Endometrial microvascular endothelial cells (primary cell): ENCODE measurements around the gene SCUBE3. TPM values are rescaled to one million over a fixed set of nuclear protein-coding genes. Genes with fewer than 3 reads are reported as not detected.

ENCODE experiments used
- in situ Hi-C: cut with HindIII; loops from 2 replicates; pipeline ENCODE4 v1.10.0; 2017; ENCODE audit warnings: low sequenced_read_pairs, low pct_unique_long_range_greater_than_20kb; ENCODE audit errors: inconsistent ontology term
- total RNA-seq: library from RNA; depleted of rRNA; stranded (reverse); fragments of >200 nt; gene quantifications from one replicate; pipeline ENCODE4 v1.2.3, GENCODE V29; 2015; ENCODE audit errors: inconsistent ontology term

Gene SCUBE3
- total RNA-seq, 1 donor from 2014 or later, result 0.46 TPM

DNA sequence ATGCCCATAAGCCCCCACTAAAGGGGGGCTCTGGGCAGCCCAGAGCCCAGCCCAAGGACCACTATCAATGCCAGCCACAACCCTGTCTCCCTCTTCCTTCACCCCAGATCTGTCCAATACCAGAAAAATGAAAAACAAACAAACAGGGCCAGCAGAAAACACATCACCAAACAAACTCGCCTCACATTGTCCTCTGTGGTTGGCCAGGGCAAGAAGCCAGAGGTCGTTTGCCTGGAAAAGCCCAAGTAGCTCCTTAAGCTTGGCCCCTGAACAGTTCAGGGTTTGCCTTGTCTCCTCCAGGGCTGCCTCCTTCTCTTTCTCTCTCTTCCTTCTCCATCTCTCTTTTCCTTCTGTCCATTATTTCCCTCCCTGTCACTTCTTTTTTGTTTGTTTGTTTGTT is 10.1 kb upstream of the SCUBE3 start:
- in situ Hi-C loops, result loop anchor here (10.0 kb wide), 1 partner anchor 59 kb away; the partner anchor contains the start of gene TCP11

DNA sequence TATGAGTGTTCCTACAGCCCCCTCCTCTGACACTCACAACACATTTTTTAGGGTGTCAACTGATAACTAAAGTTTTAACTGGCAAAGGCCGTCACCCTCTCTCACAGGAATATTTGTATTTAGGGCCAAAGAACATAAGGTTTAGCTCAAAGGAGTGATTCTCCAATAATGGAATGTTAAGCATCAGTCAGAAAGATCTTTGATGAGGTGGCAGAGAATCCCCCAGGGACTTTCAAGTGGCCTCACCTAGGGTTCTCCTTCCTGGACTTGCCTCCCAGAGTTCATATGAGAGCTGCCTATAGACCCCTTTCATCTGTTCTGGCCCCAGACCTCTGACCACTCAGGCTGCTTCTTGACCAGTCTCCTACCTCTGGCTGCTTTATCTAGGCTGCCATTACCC is 7.4 kb upstream of the SCUBE3 start:
- in situ Hi-C loops, result loop anchor here (10.0 kb wide), 1 partner anchor 62 kb away; the partner anchor contains the start of gene TCP11

DNA sequence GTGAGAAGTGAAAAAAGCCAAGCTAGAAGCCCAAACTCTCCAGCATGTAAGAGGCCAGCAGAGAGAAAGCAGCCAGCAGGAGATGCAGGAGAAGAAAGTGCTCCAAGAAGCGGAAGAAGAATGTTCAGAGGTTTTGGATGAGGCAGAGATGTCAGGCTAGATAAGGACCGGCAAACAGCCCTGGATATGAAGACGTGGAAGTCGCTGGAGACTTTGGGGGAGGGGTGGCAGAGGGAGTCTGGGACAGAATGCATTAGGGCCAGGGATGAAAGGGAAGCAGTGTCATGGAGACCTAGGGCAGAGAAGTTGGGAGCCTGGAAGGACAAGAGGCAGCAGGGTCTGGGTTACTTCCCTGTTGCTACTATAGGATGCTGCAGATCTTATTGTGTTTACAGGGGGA is 5.3 kb upstream of the SCUBE3 start:
- in situ Hi-C loops, result loop anchor here (10.0 kb wide), 1 partner anchor 64 kb away; the partner anchor contains the start of gene TCP11

DNA sequence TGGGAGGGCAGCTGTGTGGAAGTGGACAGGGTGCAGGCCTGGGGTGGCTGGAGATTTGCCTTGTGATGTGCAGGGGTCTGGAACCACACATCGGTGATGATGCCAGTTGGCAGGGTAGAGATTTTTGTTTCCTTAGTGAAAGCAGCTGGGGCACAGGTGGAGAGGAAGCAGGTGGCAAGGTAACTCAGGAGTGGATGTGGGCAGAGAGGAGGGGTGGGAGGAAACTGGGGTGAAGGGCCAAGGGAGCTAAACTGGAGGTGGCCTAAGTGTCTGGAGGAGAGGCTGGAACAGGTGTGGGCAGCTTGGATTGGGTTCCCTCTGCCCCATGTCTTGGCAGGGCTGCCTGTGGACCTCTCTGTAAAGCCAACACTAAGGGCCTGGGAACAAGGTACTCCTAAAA is 4.7 kb upstream of the SCUBE3 start:
- in situ Hi-C loops, result loop anchor here (10.0 kb wide), 1 partner anchor 64 kb away; the partner anchor contains the start of gene TCP11

DNA sequence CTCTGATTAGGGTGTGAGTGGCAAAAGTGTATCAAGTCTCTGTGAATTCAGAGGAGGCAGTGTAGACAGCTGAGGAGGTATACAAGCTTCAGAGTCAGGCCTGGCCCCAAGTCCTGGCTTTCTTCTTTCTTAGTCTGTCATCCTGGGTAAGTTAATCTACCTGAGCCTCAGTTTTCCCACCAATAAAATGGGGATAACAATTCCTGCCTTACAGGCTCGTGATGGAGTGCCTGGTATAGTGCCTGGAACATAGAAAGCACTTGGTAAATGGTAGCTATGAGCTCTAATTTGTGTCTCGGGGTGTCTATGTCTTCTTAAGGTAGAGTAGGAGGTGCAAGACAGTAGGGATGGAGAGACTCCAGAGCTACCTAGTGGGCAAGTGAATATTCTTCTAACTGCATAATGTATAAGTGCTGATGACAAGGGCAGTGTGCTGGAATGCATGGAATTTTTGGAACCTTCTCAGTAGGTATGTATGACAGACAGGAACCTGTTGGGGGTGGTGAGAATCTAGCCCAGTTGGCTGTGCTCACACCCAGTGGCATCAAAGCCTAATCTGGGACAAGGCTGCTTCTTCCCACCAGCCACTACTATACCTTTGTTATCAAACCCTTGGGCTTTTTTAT is 4.0 kb upstream of the SCUBE3 start:
- in situ Hi-C loops, result loop anchor here (10.0 kb wide), 1 partner anchor 65 kb away; the partner anchor contains the start of gene TCP11

DNA sequence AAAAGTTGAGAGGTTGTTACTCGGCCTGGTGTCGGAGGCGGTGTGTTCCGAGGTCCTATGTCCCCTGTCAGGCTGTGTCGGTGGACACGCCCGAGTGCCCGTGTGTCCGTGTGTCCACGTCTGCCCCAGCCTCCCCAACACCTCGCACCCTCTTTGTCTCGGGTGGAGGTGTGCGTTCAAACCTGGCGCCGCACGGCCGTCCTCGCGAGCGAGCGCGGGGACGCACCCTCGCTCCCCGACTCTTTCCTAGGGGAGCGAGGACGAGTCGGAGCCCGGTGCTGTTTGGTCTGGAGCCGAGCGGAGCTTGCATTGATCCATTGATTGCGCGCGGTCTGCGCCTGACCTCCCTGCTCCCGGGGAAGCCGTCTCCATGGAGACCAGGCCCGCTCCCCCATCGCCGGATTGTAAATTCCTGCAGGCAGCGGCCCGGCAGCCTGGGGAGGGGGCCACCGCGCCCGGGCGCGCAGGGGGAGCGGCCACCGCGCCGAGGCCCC is 411 bp upstream of the SCUBE3 start:
- in situ Hi-C loops, result no loop called here

DNA sequence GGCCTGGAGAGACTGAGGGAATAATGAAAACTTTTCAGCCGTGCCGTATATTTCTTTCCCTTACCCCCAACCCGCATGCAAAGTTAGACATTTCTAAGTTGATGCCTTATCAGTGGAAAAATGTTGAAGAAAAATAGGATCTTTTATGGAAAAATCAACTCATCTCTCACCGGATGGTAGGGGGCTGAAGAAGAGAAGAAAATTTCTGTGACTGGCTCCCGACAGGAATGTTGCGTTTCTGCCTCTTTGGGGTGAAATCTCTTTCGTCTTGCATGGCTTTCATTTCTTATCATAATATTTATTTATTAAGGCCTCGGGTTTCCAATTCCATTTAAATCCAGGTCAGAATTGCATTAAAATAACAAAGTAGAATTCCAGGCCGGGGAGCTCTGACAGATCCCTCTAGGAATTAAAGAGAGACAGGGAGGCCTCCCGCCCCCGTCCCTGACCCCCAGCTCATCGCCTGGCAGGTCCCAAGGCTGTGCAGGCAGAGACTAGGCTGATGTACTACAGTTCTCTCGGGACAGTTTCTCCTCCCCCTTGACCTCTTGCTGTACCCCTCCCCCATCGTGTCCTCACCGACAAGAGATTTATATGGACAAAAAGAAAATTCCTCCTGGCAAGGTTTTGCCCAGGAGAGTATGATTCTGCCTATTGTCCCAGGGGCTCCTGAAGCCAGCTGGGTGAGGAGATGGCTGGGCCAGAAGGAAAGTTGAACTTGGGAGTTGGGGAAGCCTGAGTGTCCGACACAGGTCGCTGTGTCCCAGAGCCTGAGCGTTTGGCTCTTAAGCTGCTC is 1.3 kb downstream of the SCUBE3 start:
- in situ Hi-C loops, result no loop called here

DNA sequence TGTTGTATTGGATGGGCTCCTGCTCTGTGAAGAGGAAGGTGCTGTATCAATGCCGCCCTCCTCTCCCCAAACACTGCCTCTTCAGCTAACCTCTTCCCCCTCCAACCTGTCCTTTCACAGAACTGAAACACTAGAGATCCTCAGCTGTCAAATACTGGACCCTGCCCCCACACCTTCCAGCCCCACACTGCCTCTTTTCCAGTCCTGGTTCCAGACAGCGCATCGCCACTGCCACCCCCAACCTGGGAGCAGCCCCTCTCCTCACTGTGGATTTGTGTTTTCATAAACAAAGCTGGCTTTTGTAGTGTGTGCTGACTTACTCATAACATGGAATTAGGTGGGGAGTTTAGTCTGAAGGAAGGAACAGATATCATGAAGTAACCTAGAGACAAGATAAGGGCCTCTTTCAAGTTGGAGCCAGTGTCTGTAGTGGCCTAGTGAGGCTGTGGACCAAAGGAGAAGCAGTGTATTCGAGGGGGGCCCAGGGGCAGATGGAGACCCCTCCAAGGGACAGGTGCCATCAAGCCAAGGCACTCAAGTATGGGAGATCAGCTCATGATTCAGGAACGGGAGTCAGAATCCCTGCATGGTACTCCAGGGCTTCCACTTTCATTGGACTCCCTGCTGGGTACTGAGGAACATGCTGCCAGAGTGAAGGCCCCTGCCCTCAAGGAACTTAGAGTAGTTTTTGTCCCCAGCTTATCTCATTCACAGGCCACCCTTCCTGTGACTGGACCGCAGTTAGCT is 2.1 kb downstream of the SCUBE3 start:
- in situ Hi-C loops, result no loop called here

DNA sequence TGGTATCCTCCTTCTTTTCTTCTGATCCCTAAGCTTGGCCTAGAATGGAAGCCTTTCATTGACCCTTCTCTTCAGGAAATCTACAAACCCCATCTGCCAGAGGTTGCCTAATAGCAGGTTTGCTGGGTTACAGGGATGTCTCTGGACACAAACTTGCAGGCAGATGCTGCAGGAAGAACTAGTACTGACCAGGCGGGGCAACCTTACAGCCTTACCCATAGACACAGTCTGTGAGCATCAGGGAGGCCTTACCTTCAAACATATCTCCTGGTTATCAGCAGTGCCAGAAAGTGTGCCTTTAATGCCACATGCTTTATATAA is 2.6 kb downstream of the SCUBE3 start:
- in situ Hi-C loops, result no loop called here

DNA sequence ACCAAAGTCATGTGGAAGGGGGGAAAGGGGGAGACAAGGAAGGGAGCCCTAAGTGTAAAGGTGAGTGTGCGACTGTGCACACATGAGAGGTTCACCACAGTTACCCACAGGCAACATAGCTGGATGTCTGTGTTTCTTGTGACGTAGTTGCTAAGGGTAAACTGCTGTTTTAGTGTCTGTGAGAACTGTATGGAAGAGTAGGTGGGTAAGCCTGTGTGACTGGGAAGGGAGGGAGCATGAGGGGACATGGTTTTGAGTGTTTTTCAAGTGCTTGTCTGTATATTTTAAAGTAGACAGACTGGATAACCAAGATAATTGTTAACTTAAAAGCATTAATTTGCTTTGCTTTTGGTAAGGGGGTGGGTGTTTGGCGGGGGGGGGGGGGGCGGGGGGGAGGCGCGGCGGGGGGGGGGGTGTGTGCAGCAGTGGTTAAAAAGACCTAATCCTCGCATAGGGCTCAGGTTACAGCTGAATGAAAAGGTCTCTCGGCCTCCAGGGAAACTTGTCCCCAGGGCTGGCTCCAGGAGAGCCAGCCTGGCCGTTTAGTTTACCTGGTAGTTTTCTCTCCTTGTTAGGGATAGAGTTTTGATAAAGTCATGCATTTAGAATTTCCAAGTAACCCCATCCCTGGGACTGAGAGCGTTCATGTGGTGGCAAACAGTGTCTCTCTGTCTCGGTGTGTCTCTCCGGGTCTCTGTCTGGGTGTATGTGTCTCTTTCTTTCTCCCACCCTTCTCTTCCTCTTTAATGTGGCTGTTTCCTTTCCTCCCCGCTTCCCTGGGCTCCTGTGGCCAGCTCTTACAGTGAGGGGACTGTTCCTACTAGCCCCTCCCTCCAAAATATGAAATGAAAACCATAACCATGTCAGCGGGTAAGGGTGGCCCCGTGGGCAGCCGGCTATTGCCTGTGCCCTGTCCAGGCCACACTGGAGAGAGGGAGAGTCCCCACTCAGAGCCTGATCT is 3.4 kb downstream of the SCUBE3 start:
- in situ Hi-C loops, result no loop called here

DNA sequence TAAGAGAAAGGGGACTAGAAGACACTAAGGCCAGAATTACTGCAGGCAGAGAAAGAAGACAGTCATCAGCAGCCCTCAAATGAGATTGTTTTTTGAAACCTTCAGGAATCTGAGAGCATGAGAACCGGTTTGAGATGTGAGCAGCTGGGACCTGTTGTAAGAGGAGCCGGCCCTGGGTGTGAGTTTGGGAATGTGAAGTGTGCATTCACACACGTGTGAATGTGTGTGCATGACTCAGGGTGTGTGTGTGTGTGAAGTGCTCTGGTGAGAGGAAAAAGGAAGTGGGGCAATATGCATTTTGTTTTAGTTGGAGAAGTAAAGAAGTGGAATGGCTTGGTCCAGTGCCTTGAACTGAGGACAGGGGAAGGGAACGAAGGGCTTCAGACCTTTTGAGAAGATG is 4.3 kb downstream of the SCUBE3 start:
- in situ Hi-C loops, result no loop called here

DNA sequence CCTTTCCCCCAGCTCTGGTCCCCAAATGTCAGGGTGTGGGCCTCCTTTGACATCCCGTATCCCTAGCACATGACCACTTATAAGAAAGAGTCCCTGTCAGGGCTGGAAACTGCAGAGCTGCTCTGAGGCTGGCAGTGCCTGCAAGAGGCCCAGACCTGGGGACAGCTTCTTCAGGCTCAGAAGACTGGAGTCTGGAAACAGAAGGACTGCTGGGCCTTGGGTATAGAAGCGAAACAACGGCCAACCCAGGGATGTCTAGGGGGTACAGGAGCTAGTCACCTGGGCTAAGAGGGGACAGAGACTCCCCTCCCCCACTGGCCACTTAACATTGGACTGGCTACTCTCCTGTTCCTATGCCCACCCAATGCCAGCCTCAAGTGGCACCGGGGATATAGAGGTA is 4.7 kb downstream of the SCUBE3 start:
- in situ Hi-C loops, result no loop called here

DNA sequence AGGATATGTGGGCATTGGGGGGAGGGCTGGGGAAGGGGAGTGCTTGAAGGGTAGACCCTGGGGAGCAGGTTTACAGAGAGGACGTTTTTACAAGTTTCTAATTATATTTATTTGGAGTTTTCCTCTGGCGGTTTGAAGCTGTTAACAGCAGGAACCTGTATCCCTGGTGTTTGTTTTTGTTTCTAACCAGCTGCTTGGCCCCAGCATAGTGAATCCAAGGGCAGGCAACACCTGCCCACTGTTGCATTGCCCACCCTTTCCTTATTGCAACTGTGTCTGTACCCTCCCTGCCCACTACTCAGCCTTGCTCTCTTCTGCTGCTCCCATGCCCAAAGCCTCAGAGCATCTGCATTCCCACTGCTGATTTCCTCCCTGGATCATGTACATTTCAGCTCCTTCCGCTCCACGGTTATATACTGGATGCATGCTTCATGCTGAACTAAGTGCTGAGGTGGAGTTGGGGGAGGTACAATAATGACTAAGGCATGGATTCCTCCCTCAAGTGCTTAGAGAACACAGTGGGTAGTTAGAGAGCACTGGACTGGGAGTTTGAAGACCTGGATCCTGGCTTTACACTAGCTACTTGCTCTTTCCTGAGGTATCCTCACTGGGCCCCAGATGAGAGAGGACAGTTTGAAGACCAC is 6.0 kb downstream of the SCUBE3 start:
- in situ Hi-C loops, result no loop called here

DNA sequence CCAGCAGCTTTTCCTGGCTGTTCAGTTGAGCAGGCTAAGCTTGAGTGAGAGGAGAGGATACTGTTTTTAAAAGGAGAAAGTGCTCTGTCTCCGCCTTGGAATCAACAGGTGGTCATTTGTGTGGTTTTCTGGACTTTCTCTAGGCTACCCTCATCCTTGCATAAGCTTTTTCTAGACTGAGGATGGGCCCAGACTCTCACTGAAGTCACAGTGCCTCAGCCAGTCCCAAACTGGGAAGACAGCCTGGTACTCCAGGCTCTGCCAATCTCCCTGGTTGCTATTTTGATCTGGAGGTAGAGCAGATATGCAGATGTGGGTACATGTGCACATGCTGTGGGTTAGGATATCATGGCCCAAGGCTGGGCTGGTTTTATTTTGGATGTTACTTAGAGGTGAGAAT is 7.0 kb downstream of the SCUBE3 start:
- in situ Hi-C loops, result no loop called here

DNA sequence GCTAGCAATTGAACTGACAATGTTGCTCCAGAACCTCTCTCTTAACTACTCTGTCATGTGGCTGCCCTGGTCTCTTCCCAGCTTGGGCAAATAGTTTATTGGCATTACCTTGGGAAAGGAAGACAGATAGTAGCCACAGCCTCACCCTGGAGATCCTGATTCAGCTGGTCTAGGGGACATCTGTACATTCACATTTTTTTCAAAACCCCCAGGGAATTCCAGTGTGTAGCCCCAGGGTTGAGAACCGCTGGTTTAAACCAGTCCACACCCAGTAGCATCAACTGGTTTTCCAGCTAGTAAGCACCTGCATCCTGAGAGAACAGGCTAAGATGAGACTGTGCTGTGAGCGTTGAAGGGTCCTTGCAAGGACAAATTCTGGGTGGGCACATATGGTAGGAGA is 9.6 kb downstream of the SCUBE3 start:
- in situ Hi-C loops, result no loop called here

DNA sequence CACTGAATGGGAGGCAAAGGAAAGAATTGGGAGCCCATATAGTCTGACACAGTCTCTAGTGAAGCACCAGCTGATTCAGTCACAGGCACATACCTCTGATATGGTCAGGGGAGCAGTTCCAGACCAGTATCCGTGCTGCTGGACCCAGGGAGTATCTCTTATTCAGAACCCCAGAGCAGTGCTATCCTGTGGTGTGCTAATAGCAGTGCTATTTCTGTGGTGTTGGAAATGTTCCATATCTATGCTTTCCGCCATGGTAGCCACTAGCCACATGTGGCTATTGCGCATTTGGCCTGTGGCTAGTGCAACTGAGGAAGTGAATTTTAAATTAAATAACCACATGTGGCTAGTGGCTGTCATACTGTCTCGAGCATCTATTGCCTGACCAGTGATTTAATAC is 11.0 kb downstream of the SCUBE3 start:
- in situ Hi-C loops, result no loop called here

DNA sequence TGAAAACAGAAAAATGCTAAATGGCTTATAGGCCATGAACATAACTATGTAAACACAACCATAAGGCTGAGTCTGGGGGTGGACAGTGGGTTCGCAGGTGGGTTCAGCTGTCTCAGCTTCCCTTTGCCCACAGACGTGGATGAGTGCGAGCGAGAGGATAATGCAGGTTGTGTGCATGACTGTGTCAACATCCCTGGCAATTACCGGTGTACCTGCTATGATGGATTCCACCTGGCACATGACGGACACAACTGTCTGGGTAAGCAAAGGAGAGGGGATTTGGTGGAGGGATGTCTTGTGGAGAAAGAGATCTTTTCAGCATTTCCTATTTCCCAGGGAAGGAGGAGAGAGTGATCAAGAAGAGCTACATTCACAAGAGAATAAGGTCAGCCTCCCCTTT is 14.7 kb downstream of the SCUBE3 start:
- in situ Hi-C loops, result no loop called here

DNA sequence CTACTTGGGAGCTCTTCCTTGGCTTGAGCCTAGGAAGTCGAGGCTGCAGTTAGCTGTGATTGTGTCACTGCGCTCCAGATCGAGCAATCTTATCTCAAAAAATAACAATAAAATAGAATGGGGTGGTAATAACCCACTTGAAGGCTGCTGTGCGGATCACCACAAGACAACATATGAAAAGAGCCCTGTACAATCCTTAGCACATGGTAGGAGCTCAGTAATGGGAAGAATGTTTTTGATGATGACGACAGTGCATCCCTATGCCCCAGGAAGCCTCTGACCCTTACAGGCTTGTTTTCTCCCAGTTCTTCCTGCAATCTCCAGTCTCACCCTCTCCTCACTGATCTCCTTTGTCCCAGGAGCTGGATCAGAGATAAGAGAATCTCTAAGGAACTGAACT is 15.5 kb downstream of the SCUBE3 start:
- in situ Hi-C loops, result no loop called here
